ENCODE measurements around the gene MTUS2. TPM values are rescaled to one million over a fixed set of nuclear protein-coding genes. Genes with fewer than 3 reads are reported as not detected.

MTUS2 gene
- total RNA-seq, 4 donors from 2014 or later, result 0.20 to 1.6 (median 0.25) TPM; not detected in 1

- TF ChIP-seq POLR2A (IDR thresholded peaks at IDR 0.05) (no peak), CTCF (IDR thresholded peaks at IDR 0.05 in 4 of 5, conservative IDR thresholded peaks at IDR 0.05 in 1 of 5) (no peak)
- H3K36me3 ChIP-seq, result no peaks in the 10 kb centered on the region
- H3K9me3 ChIP-seq, result peaks cover 0 to 9% (median 0%) of the 10 kb centered on the region in 3 donors
- H3K27ac ChIP-seq, result no peak overlapping the region
- in situ Hi-C loops (cut with MboI; ENCODE audit: low sequenced_read_pairs in 4 of 4) (no loop called here), intact Hi-C loops (cut with DNase I; ENCODE audit: low total_unique reads) (no loop called here)
- H3K27me3 ChIP-seq, result peaks cover 0 to 3% (median 0%) of the 10 kb centered on the region in 3 donors
- DNase-seq (no peak), ATAC-seq (no peak)
- no peaks in the 10 kb centered on the region for H3K4me1 ChIP-seq
- no peak overlapping the region for H3K4me3 ChIP-seq
These were observed 10.4 kb downstream of the MTUS2 start for GRCh38 chr13:28830580-28830979.

GRCh38 chr13:28831117-28831516 is 11.0 kb downstream of the MTUS2 start:
- Histone ChIP-seq H3K4me3 (no peak overlapping the region), H3K27me3 (peaks cover 0 to 3% (median 0%) of the 10 kb centered on the region in 3 donors), H3K4me1 (no peaks in the 10 kb centered on the region), H3K36me3 (no peaks in the 10 kb centered on the region), H3K9me3 (peaks cover 0 to 9% (median 0%) of the 10 kb centered on the region in 3 donors), H3K27ac (no peak overlapping the region)
- ATAC-seq, result no peak
- DNase-seq, result no peak
- TF ChIP-seq CTCF (IDR thresholded peaks at IDR 0.05 in 4 of 5, conservative IDR thresholded peaks at IDR 0.05 in 1 of 5), result no peak
- in situ Hi-C loops (cut with MboI; ENCODE audit: low sequenced_read_pairs in 4 of 4) (no loop called here), intact Hi-C loops (cut with DNase I; ENCODE audit: low total_unique reads) (no loop called here)

GRCh38 chr13:28837111-28837510 is 17.0 kb downstream of the MTUS2 start:
- ATAC-seq, result no peak
- in situ Hi-C loops (cut with MboI; ENCODE audit: low sequenced_read_pairs in 4 of 4) (no loop called here), intact Hi-C loops (cut with DNase I; ENCODE audit: low total_unique reads) (no loop called here)
- TF ChIP-seq POLR2A (IDR thresholded peaks at IDR 0.05) (no peak), CTCF (IDR thresholded peaks at IDR 0.05 in 4 of 5, conservative IDR thresholded peaks at IDR 0.05 in 1 of 5) (no peak)
- no peak for DNase-seq
- H3K4me3 ChIP-seq, result no peak overlapping the region
- H3K27me3 ChIP-seq, result no peaks in the 10 kb centered on the region
- no peaks in the 10 kb centered on the region for H3K9me3 ChIP-seq
- H3K4me1 ChIP-seq, result no peaks in the 10 kb centered on the region
- no peaks in the 10 kb centered on the region for H3K36me3 ChIP-seq
- no peak overlapping the region for H3K27ac ChIP-seq

GRCh38 chr13:28843639-28844038 is 23.5 kb downstream of the MTUS2 start:
- no peak overlapping the region for H3K27ac ChIP-seq
- no peak for TF ChIP-seq CTCF (IDR thresholded peaks at IDR 0.05 in 4 of 5, conservative IDR thresholded peaks at IDR 0.05 in 1 of 5)
- TF ChIP-seq POLR2A (IDR thresholded peaks at IDR 0.05), result no peak
- H3K9me3 ChIP-seq, result no peaks in the 10 kb centered on the region
- no peak overlapping the region for H3K4me3 ChIP-seq
- intact Hi-C loops (cut with DNase I; ENCODE audit: low total_unique reads), result no loop called here
- no peaks in the 10 kb centered on the region for H3K4me1 ChIP-seq
- no peak for ATAC-seq
- H3K27me3 ChIP-seq, result no peaks in the 10 kb centered on the region
- no peaks in the 10 kb centered on the region for H3K36me3 ChIP-seq
- in situ Hi-C loops (cut with MboI; ENCODE audit: low sequenced_read_pairs in 4 of 4), result no loop called here
- no peak for DNase-seq

GRCh38 chr13:28849441-28849840 is 29.3 kb downstream of the MTUS2 start:
- TF ChIP-seq POLR2A (IDR thresholded peaks at IDR 0.05), result no peak
- TF ChIP-seq CTCF (IDR thresholded peaks at IDR 0.05 in 4 of 5, conservative IDR thresholded peaks at IDR 0.05 in 1 of 5), result no peak
- no peak for DNase-seq
- H3K27ac ChIP-seq, result no peak overlapping the region

More at GRCh38 chr13:28849441-28849840, 29.3 kb downstream of the MTUS2 start:
- intact Hi-C loops (cut with DNase I; ENCODE audit: low total_unique reads), result no loop called here
- H3K36me3 ChIP-seq, result no peaks in the 10 kb centered on the region
- H3K9me3 ChIP-seq, result no peaks in the 10 kb centered on the region
- ATAC-seq, result no peak
- in situ Hi-C loops (cut with MboI; ENCODE audit: low sequenced_read_pairs in 4 of 4), result no loop called here
- H3K4me3 ChIP-seq, result no peak overlapping the region
- no peaks in the 10 kb centered on the region for H3K4me1 ChIP-seq
- H3K27me3 ChIP-seq, result no peaks in the 10 kb centered on the region

Measured in gastrocnemius medialis (tissue), 4 donors.